Testis (tissue), 2 donors: ENCODE measurements around the gene TEAD1.

Experiments used
- CTCF ChIP-seq, 3 experiments: fragments of 450-650 bp in 2 of 3; fragments of 200-600 bp in 1 of 3; sonication (generic) in 1 of 3; IDR thresholded peaks; one replicate each; pipeline ENCODE4 v1.5.1; 2016 to 2019; ENCODE audit warnings: antibody characterized with exemption in 3 of 3, mild to moderate bottlenecking in 2 of 3, moderate library complexity in 1 of 3
- POLR2A ChIP-seq: fragments of 450-650 bp; IDR thresholded peaks from one replicate; pipeline ENCODE4 v1.6.1; 2017; ENCODE audit warnings: antibody characterized with exemption, mild to moderate bottlenecking, moderate library complexity

- TF ChIP-seq POLR2A (no peak), CTCF (IDR thresholded peaks at IDR 0.05) (no peak)
These were observed at the start of gene TEAD1 for GRCh38 chr11:12673924-12674570.
